GM12801 (cell line): ENCODE data around the gene EPHA4.

Experiments
- TF ChIP-seq, protein P1 (sequence below): IDR thresholded peaks from one replicate; pipeline ENCODE4 v1.5.1; 2011; ENCODE audit warnings: control low read depth; ENCODE audit not compliant: insufficient read length; ENCODE audit errors: extremely low read depth

The EPHA4 gene

GRCh38 chr2:221515864-221516263, 56.2 kb downstream of the EPHA4 start:
- TF ChIP-seq, protein P1, sequence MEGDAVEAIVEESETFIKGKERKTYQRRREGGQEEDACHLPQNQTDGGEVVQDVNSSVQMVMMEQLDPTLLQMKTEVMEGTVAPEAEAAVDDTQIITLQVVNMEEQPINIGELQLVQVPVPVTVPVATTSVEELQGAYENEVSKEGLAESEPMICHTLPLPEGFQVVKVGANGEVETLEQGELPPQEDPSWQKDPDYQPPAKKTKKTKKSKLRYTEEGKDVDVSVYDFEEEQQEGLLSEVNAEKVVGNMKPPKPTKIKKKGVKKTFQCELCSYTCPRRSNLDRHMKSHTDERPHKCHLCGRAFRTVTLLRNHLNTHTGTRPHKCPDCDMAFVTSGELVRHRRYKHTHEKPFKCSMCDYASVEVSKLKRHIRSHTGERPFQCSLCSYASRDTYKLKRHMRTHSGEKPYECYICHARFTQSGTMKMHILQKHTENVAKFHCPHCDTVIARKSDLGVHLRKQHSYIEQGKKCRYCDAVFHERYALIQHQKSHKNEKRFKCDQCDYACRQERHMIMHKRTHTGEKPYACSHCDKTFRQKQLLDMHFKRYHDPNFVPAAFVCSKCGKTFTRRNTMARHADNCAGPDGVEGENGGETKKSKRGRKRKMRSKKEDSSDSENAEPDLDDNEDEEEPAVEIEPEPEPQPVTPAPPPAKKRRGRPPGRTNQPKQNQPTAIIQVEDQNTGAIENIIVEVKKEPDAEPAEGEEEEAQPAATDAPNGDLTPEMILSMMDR, result no peak

DNA sequence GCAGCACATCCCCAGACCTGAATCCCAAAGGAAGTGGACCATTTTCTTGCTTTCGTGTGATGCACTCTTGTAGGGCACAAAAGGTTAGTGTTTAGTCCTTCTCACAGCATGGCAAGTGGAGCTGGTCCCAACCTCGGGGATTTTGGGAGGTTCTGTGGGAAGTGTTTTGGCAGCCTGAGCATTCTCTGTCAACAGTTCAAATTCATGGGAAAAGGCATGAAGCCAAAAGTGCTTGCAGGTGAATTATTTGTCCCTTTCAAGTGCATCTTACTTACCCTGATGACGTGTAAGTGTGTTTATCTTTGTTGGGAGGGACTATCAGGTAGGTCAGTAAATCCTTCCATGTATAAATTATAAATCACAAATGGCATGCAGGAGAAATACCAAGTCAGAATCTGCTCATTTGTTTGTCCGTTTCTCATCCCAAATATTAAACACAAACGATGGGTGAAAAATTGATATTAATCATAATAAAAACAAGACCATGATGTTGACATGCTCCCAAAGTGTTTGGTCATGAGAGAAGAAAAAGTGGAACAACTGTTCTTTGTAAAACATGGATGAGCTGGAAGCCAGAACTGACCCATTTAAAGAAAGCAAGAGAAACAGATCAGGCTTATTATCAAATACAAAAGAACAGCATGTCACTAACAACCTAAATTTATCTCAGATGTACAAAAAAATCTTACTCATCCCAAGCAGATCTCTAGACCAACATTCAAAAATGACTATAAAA, 57.6 kb downstream of the EPHA4 start:
- TF ChIP-seq, protein P1, result no peak

DNA sequence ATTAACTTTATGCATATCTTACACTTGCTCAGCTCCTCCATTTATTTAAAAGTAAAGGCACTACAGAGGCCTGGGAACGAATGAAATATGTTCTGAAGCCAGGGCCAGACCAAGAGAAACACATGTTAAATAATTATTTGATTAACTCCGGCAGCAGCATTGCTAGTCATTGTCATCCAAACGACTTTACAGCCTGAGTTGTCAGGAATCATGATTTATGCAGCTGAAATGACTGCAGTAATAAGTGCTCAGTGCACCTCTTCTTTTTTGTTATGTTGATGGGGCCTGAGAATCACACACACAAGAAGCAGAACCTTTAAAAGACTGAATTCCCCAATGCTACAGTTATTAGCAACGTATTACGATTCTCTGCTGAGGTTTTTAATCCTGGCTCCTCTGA, 58.9 kb downstream of the EPHA4 start:
- TF ChIP-seq, protein P1, result no peak

- TF ChIP-seq, protein P1, result no peak
Measured at GRCh38 chr2:221506469-221506868, 65.6 kb downstream of the EPHA4 start.

DNA sequence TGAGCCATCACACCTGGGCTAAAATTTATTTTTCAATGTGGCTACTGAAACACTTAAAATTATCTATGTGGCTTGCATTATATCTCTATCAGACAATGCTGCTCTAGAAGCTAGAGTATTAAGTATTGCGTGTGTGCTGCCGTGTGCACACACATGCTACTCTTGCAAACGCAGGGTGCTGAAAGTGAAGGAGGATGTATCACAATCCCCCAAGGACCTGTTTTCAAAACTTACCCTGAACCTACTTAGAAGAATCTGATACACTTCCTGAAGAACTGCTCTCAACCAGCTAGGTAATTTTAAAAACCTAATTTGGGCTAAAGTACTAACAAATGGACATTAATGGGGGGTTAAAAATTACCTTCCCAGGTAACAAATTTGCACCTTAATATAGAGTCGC, 66.5 kb downstream of the EPHA4 start:
- TF ChIP-seq, protein P1, result no peak

GRCh38 chr2:221504905-221505304, 67.2 kb downstream of the EPHA4 start:
- TF ChIP-seq, protein P1, result no peak

- TF ChIP-seq, protein P1, result no peak
Measured at GRCh38 chr2:221503965-221504364, 68.1 kb downstream of the EPHA4 start.
